ENCODE measurements around the gene STK40.

DNA sequence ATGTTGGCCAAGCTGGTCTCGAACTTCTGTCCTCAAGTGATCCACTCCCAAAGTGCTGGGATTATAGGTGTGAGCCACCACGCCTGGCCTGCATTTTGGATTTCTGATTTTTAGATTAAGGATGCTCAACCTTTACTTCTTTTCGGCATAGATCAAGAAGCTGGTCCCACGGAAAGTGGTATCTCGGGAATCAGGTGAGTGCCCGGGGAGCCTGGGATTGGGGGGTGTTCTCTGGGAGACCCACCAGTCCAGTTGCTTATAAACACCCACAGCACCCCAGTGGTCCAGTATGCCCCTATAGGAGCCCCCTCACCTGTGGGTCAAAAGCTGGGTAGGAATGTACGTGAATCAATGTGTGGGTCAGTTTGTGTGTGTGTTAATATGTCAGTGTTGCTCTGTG lies 76.3 kb downstream of the STK40 start:
- TF ChIP-seq CREB1 (CRISPR knock-in tag; IDR thresholded peaks at IDR 0.05; ENCODE audit: low read depth) (no peak), EZH2 (IDR thresholded peaks at IDR 0.05; ENCODE audit: low read depth, unreplicated experiment) (no peak), JUNB (IDR thresholded peaks at IDR 0.05; ENCODE audit: unreplicated experiment) (no peak), POLR2AphosphoS5 (IDR thresholded peaks at IDR 0.05; ENCODE audit: low read depth) (no peak), NANOG (IDR thresholded peaks at IDR 0.05; ENCODE audit: borderline replicate concordance) (no peak), EZH2phosphoT487 (IDR thresholded peaks at IDR 0.05; ENCODE audit: unreplicated experiment) (no peak), STAT1 (IDR thresholded peaks at IDR 0.05; ENCODE audit: unreplicated experiment) (no peak), ZNF331 (CRISPR knock-in tag; IDR thresholded peaks at IDR 0.05; ENCODE audit: low read depth) (no peak), ZNF114 (CRISPR knock-in tag; IDR thresholded peaks at IDR 0.05) (no peak)
- TF ChIP-seq, protein P1, sequence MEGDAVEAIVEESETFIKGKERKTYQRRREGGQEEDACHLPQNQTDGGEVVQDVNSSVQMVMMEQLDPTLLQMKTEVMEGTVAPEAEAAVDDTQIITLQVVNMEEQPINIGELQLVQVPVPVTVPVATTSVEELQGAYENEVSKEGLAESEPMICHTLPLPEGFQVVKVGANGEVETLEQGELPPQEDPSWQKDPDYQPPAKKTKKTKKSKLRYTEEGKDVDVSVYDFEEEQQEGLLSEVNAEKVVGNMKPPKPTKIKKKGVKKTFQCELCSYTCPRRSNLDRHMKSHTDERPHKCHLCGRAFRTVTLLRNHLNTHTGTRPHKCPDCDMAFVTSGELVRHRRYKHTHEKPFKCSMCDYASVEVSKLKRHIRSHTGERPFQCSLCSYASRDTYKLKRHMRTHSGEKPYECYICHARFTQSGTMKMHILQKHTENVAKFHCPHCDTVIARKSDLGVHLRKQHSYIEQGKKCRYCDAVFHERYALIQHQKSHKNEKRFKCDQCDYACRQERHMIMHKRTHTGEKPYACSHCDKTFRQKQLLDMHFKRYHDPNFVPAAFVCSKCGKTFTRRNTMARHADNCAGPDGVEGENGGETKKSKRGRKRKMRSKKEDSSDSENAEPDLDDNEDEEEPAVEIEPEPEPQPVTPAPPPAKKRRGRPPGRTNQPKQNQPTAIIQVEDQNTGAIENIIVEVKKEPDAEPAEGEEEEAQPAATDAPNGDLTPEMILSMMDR (conservative IDR thresholded peaks at IDR 0.05; ENCODE audit: low read depth in 2 of 2): no peak
- TF ChIP-seq, protein P2, sequence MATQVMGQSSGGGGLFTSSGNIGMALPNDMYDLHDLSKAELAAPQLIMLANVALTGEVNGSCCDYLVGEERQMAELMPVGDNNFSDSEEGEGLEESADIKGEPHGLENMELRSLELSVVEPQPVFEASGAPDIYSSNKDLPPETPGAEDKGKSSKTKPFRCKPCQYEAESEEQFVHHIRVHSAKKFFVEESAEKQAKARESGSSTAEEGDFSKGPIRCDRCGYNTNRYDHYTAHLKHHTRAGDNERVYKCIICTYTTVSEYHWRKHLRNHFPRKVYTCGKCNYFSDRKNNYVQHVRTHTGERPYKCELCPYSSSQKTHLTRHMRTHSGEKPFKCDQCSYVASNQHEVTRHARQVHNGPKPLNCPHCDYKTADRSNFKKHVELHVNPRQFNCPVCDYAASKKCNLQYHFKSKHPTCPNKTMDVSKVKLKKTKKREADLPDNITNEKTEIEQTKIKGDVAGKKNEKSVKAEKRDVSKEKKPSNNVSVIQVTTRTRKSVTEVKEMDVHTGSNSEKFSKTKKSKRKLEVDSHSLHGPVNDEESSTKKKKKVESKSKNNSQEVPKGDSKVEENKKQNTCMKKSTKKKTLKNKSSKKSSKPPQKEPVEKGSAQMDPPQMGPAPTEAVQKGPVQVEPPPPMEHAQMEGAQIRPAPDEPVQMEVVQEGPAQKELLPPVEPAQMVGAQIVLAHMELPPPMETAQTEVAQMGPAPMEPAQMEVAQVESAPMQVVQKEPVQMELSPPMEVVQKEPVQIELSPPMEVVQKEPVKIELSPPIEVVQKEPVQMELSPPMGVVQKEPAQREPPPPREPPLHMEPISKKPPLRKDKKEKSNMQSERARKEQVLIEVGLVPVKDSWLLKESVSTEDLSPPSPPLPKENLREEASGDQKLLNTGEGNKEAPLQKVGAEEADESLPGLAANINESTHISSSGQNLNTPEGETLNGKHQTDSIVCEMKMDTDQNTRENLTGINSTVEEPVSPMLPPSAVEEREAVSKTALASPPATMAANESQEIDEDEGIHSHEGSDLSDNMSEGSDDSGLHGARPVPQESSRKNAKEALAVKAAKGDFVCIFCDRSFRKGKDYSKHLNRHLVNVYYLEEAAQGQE (IDR thresholded peaks at IDR 0.05; ENCODE audit: unreplicated experiment): no peak
- TF ChIP-seq, protein P3, sequence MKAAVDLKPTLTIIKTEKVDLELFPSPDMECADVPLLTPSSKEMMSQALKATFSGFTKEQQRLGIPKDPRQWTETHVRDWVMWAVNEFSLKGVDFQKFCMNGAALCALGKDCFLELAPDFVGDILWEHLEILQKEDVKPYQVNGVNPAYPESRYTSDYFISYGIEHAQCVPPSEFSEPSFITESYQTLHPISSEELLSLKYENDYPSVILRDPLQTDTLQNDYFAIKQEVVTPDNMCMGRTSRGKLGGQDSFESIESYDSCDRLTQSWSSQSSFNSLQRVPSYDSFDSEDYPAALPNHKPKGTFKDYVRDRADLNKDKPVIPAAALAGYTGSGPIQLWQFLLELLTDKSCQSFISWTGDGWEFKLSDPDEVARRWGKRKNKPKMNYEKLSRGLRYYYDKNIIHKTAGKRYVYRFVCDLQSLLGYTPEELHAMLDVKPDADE (IDR thresholded peaks at IDR 0.05): no peak
- TF ChIP-seq, protein P4, sequence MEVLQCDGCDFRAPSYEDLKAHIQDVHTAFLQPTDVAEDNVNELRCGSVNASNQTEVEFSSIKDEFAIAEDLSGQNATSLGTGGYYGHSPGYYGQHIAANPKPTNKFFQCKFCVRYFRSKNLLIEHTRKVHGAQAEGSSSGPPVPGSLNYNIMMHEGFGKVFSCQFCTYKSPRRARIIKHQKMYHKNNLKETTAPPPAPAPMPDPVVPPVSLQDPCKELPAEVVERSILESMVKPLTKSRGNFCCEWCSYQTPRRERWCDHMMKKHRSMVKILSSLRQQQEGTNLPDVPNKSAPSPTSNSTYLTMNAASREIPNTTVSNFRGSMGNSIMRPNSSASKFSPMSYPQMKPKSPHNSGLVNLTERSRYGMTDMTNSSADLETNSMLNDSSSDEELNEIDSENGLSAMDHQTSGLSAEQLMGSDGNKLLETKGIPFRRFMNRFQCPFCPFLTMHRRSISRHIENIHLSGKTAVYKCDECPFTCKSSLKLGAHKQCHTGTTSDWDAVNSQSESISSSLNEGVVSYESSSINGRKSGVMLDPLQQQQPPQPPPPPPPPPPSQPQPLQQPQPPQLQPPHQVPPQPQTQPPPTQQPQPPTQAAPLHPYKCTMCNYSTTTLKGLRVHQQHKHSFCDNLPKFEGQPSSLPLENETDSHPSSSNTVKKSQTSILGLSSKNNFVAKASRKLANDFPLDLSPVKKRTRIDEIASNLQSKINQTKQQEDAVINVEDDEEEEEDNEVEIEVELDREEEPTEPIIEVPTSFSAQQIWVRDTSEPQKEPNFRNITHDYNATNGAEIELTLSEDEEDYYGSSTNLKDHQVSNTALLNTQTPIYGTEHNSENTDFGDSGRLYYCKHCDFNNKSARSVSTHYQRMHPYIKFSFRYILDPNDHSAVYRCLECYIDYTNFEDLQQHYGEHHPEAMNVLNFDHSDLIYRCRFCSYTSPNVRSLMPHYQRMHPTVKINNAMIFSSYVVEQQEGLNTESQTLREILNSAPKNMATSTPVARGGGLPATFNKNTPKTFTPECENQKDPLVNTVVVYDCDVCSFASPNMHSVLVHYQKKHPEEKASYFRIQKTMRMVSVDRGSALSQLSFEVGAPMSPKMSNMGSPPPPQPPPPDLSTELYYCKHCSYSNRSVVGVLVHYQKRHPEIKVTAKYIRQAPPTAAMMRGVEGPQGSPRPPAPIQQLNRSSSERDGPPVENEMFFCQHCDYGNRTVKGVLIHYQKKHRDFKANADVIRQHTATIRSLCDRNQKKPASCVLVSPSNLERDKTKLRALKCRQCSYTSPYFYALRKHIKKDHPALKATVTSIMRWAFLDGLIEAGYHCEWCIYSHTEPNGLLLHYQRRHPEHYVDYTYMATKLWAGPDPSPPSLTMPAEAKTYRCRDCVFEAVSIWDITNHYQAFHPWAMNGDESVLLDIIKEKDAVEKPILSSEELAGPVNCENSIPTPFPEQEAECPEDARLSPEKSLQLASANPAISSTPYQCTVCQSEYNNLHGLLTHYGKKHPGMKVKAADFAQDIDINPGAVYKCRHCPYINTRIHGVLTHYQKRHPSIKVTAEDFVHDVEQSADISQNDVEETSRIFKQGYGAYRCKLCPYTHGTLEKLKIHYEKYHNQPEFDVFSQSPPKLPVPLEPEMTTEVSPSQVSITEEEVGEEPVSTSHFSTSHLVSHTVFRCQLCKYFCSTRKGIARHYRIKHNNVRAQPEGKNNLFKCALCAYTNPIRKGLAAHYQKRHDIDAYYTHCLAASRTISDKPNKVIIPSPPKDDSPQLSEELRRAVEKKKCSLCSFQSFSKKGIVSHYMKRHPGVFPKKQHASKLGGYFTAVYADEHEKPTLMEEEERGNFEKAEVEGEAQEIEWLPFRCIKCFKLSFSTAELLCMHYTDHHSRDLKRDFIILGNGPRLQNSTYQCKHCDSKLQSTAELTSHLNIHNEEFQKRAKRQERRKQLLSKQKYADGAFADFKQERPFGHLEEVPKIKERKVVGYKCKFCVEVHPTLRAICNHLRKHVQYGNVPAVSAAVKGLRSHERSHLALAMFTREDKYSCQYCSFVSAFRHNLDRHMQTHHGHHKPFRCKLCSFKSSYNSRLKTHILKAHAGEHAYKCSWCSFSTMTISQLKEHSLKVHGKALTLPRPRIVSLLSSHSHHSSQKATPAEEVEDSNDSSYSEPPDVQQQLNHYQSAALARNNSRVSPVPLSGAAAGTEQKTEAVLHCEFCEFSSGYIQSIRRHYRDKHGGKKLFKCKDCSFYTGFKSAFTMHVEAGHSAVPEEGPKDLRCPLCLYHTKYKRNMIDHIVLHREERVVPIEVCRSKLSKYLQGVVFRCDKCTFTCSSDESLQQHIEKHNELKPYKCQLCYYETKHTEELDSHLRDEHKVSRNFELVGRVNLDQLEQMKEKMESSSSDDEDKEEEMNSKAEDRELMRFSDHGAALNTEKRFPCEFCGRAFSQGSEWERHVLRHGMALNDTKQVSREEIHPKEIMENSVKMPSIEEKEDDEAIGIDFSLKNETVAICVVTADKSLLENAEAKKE (CRISPR knock-in tag; IDR thresholded peaks at IDR 0.05): no peak
